ENCODE measurements around the gene MRPS12. TPM values are rescaled to one million over a fixed set of nuclear protein-coding genes. Genes with fewer than 3 reads are reported as not detected.

Gene MRPS12
- total and polyA plus RNA-seq, 2 of the 13 experiments (the other 11 are each of a cell fraction or from before 2014, with no cell fraction given) = 27.5 to 54.8 TPM

DNA sequence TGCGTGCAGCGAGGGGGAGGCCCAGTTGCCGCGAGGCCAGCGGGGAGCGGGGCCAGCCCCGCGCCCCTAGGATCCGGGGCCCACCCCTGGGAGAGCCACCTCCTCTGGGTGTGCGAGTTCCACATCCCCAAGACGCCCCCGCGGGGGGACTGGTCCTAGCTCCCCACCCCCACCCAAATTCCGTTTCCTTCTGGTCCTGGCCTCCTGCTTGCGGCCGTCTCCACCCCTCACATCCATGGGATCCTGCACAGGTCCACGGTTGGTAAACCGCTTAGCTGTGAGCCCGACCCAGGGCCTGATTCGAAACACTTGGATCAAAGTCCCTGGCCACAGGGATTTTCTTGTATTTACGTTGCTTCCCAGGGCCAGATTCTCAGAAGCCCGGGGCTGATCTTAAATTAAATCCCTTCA is 45.1 kb downstream of the MRPS12 start (continued):
- no peak for TF ChIP-seq SSRP1 (CRISPR knock-in tag; IDR thresholded peaks at IDR 0.05)
- no peak for TF ChIP-seq ASH2L (IDR thresholded peaks at IDR 0.05; ENCODE audit: insufficient read length, low read depth, low read length)
- no peak for TF ChIP-seq HDAC2 (CRISPR knock-in tag; IDR thresholded peaks at IDR 0.05)
- TF ChIP-seq ZNF484 (CRISPR knock-in tag; IDR thresholded peaks at IDR 0.05; ENCODE audit: borderline replicate concordance, low read depth) = no peak
- no peak for TF ChIP-seq ZNF205 (CRISPR knock-in tag; IDR thresholded peaks at IDR 0.05)
- TF ChIP-seq, protein P1, sequence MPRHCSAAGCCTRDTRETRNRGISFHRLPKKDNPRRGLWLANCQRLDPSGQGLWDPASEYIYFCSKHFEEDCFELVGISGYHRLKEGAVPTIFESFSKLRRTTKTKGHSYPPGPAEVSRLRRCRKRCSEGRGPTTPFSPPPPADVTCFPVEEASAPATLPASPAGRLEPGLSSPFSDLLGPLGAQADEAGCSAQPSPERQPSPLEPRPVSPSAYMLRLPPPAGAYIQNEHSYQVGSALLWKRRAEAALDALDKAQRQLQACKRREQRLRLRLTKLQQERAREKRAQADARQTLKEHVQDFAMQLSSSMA (CRISPR knock-in tag; IDR thresholded peaks at IDR 0.05) = no peak
- TF ChIP-seq, protein P2, sequence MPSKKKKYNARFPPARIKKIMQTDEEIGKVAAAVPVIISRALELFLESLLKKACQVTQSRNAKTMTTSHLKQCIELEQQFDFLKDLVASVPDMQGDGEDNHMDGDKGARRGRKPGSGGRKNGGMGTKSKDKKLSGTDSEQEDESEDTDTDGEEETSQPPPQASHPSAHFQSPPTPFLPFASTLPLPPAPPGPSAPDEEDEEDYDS (CRISPR knock-in tag; IDR thresholded peaks at IDR 0.05) = no peak
- TF ChIP-seq GATAD1 (CRISPR knock-in tag; IDR thresholded peaks at IDR 0.05) = 0 out of 2 replicates have a peak, but pooled peaks have one; percentile 4
- no peak for TF ChIP-seq IRF2 (CRISPR knock-in tag; IDR thresholded peaks at IDR 0.05)
- TF ChIP-seq RFXAP (CRISPR knock-in tag; IDR thresholded peaks at IDR 0.05; ENCODE audit: borderline replicate concordance) = no peak
- TF ChIP-seq, protein P3, sequence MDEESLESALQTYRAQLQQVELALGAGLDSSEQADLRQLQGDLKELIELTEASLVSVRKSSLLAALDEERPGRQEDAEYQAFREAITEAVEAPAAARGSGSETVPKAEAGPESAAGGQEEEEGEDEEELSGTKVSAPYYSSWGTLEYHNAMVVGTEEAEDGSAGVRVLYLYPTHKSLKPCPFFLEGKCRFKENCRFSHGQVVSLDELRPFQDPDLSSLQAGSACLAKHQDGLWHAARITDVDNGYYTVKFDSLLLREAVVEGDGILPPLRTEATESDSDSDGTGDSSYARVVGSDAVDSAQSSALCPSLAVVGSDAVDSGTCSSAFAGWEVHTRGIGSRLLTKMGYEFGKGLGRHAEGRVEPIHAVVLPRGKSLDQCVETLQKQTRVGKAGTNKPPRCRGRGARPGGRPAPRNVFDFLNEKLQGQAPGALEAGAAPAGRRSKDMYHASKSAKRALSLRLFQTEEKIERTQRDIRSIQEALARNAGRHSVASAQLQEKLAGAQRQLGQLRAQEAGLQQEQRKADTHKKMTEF (CRISPR knock-in tag; IDR thresholded peaks at IDR 0.05) = no peak
- TF ChIP-seq, protein P4, sequence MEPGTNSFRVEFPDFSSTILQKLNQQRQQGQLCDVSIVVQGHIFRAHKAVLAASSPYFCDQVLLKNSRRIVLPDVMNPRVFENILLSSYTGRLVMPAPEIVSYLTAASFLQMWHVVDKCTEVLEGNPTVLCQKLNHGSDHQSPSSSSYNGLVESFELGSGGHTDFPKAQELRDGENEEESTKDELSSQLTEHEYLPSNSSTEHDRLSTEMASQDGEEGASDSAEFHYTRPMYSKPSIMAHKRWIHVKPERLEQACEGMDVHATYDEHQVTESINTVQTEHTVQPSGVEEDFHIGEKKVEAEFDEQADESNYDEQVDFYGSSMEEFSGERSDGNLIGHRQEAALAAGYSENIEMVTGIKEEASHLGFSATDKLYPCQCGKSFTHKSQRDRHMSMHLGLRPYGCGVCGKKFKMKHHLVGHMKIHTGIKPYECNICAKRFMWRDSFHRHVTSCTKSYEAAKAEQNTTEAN (CRISPR knock-in tag; conservative IDR thresholded peaks at IDR 0.05) = 0 out of 2 replicates have a peak, but pooled peaks have one; percentile 24
- no peak for TF ChIP-seq ZNF333 (CRISPR knock-in tag; IDR thresholded peaks at IDR 0.05; ENCODE audit: borderline replicate concordance)
- TF ChIP-seq GZF1 (CRISPR knock-in tag; IDR thresholded peaks at IDR 0.05) = no peak
- TF ChIP-seq ZFAT (CRISPR knock-in tag; conservative IDR thresholded peaks at IDR 0.05) = no peak
- peak; percentile 74; the same call in 1 of the 2 replicates for TF ChIP-seq ZNF546 (CRISPR knock-in tag; conservative IDR thresholded peaks at IDR 0.05)
- TF ChIP-seq, protein P5, sequence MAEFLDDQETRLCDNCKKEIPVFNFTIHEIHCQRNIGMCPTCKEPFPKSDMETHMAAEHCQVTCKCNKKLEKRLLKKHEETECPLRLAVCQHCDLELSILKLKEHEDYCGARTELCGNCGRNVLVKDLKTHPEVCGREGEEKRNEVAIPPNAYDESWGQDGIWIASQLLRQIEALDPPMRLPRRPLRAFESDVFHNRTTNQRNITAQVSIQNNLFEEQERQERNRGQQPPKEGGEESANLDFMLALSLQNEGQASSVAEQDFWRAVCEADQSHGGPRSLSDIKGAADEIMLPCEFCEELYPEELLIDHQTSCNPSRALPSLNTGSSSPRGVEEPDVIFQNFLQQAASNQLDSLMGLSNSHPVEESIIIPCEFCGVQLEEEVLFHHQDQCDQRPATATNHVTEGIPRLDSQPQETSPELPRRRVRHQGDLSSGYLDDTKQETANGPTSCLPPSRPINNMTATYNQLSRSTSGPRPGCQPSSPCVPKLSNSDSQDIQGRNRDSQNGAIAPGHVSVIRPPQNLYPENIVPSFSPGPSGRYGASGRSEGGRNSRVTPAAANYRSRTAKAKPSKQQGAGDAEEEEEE (CRISPR knock-in tag; IDR thresholded peaks at IDR 0.05; ENCODE audit: borderline replicate concordance) = no peak
- TF ChIP-seq ZNF772 (CRISPR knock-in tag; IDR thresholded peaks at IDR 0.05) = no peak
- TF ChIP-seq, protein P6, sequence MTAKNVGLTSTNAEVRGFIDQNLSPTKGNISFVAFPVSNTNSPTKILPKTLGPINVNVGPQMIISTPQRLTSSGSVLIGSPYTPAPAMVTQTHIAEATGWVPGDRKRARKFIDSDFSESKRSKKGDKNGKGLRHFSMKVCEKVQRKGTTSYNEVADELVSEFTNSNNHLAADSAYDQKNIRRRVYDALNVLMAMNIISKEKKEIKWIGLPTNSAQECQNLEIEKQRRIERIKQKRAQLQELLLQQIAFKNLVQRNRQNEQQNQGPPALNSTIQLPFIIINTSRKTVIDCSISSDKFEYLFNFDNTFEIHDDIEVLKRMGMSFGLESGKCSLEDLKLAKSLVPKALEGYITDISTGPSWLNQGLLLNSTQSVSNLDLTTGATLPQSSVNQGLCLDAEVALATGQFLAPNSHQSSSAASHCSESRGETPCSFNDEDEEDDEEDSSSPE (CRISPR knock-in tag; IDR thresholded peaks at IDR 0.05) = 0 out of 2 replicates have a peak, but pooled peaks have one; percentile 11
- no peak for TF ChIP-seq ZNF556 (CRISPR knock-in tag; IDR thresholded peaks at IDR 0.05; ENCODE audit: borderline replicate concordance)
- no peak for TF ChIP-seq PCBP1 (IDR thresholded peaks at IDR 0.05; ENCODE audit: borderline replicate concordance, low read depth, low read length)
- TF ChIP-seq ISX (CRISPR knock-in tag; conservative IDR thresholded peaks at IDR 0.05) = no peak
- TF ChIP-seq RBFOX2 (IDR thresholded peaks at IDR 0.05; ENCODE audit: low read depth, low read length) = peak; percentile 74
- TF ChIP-seq MXI1 (IDR thresholded peaks at IDR 0.05; ENCODE audit: borderline replicate concordance, low read depth, low read length) = 0 out of 3 replicates have a peak, but pooled peaks have one; percentile 17
- TF ChIP-seq SMAD1 (CRISPR knock-in tag; IDR thresholded peaks at IDR 0.05; ENCODE audit: borderline replicate concordance, low read depth) = no peak
